Left lobe of liver (tissue), 2 donors: Measurements from ENCODE around the gene LCE7A. TPM values are rescaled to one million over a fixed set of nuclear protein-coding genes. Genes with fewer than 3 reads are reported as not detected.

Experiments used
- ATAC-seq: fragments of 200-7000 bp; cut with Tn5 transposase; one replicate; pipeline ENCODE4 v1.9.1; 2020; ENCODE audit warnings: mild to moderate bottlenecking, moderate library complexity
- DNase-seq: peaks from one replicate; pipeline ENCODE4 v3.0.0-alpha.2; 2020; ENCODE audit warnings: low spot score
- total RNA-seq: library from RNA; stranded (reverse); gene quantifications from one replicate; pipeline ENCODE4 v1.2.1, GENCODE V29; 2021
- donor health status: DM: no; HTN: no; CAD: no; lungs with moderate emphysema.
- donor health status: DM: no; HTN: yes; CAD: no.

The LCE7A gene
- total RNA-seq = not detected

- no peak for DNase-seq
- no peak for ATAC-seq
Measured at GRCh38 chr1:152859696-152860095, at the start of gene LCE7A. Gene LCE7A, plus strand, starts transcription at chr1:152859996. Its CDS starts 702 bp downstream, at chr1:152860698.

GRCh38 chr1:152811050-152811449 lies 48.7 kb upstream of the LCE7A start:
- ATAC-seq = no peak

GRCh38 chr1:152811671-152812070 lies 48.1 kb upstream of the LCE7A start, which contains the start of gene LCE1B:
Gene LCE1B, plus strand, starts transcription at chr1:152811971. Its CDS starts 476 bp downstream, at chr1:152812447.
- no peak for DNase-seq

More at GRCh38 chr1:152811050-152811449, 48.7 kb upstream of the LCE7A start:
- DNase-seq = no peak

GRCh38 chr1:152817309-152817708 lies 42.5 kb upstream of the LCE7A start:
- no peak for ATAC-seq
- no peak for DNase-seq

More at GRCh38 chr1:152811671-152812070, 48.1 kb upstream of the LCE7A start, which contains the start of gene LCE1B:
- ATAC-seq = no peak

- ATAC-seq = no peak
Measured at GRCh38 chr1:152823294-152823693, 36.5 kb upstream of the LCE7A start.

GRCh38 chr1:152824964-152825363 lies 34.8 kb upstream of the LCE7A start:
- DNase-seq = no peak
- no peak for ATAC-seq

More at GRCh38 chr1:152823294-152823693, 36.5 kb upstream of the LCE7A start:
- no peak for DNase-seq

- ATAC-seq (no peak), DNase-seq (no peak)
Measured at GRCh38 chr1:152827173-152827572, 32.6 kb upstream of the LCE7A start, which contains the start of gene LCE1A. Gene LCE1A, plus strand, starts transcription at chr1:152827473. Its CDS starts 0 bp downstream, at chr1:152827473.

GRCh38 chr1:152836870-152837269 lies 22.9 kb upstream of the LCE7A start:
- ATAC-seq (no peak), DNase-seq (no peak)

GRCh38 chr1:152842556-152842955 lies 17.2 kb upstream of the LCE7A start, which contains the start of gene LCE6A:
Gene LCE6A, plus strand, starts transcription at chr1:152842856. Its CDS starts 665 bp downstream, at chr1:152843521.
- no peak for DNase-seq

GRCh38 chr1:152855661-152856060 lies 4.1 kb upstream of the LCE7A start:
- ATAC-seq (no peak), DNase-seq (no peak)

More at GRCh38 chr1:152842556-152842955, 17.2 kb upstream of the LCE7A start, which contains the start of gene LCE6A:
- ATAC-seq = peak; percentile 40

GRCh38 chr1:152858062-152858461 lies 1.7 kb upstream of the LCE7A start:
- no peak for ATAC-seq
- no peak for DNase-seq

- no peak for ATAC-seq
- no peak for DNase-seq
Measured at GRCh38 chr1:152860129-152860528, 333 bp downstream of the LCE7A start.

- ATAC-seq (no peak), DNase-seq (no peak)
Measured at GRCh38 chr1:152861374-152861773, 1.6 kb downstream of the LCE7A start.

- no peak for DNase-seq
- no peak for ATAC-seq
Measured at GRCh38 chr1:152864443-152864842, 4.6 kb downstream of the LCE7A start.

GRCh38 chr1:152866321-152866720 lies 6.5 kb downstream of the LCE7A start:
- no peak for ATAC-seq
- no peak for DNase-seq

- DNase-seq (peak; percentile 72), ATAC-seq (peak; percentile 95)
Measured at GRCh38 chr1:152869808-152870419, 10.1 kb downstream of the LCE7A start.

GRCh38 chr1:152870831-152871730 lies 11.3 kb downstream of the LCE7A start:
- ATAC-seq (peak; percentile 90), DNase-seq (no peak)

GRCh38 chr1:152871731-152872126 lies 11.9 kb downstream of the LCE7A start:
- ATAC-seq (no peak), DNase-seq (no peak)

- ATAC-seq (no peak), DNase-seq (no peak)
Measured at GRCh38 chr1:152873495-152873894, 13.7 kb downstream of the LCE7A start.

- ATAC-seq = peak; percentile 38
- peak; percentile 51 for DNase-seq
Measured at GRCh38 chr1:152876827-152877226, 17.0 kb downstream of the LCE7A start.

- ATAC-seq = no peak
- DNase-seq = no peak
Measured at GRCh38 chr1:152878042-152878441, 18.2 kb downstream of the LCE7A start, which contains the start of gene SMCP. Gene SMCP, plus strand, starts transcription at chr1:152878322. Its CDS starts 6,101 bp downstream, at chr1:152884423.
